OCI-LY3 (cell line): ENCODE measurements around the gene ZFAND3.

Experiments
- H2AFZ ChIP-seq: fragments of 200-600, 300-600 bp; shearing (Covaris generic); 2 replicates; pipeline ENCODE4 v1.6.0; 2014; ENCODE audit warnings: antibody characterized with exemption, low read depth, low read length
- H3K27ac ChIP-seq: fragments of 200-600, 300-600 bp; sonication (generic); 2 replicates; pipeline ENCODE4 v1.5.1; 2014; ENCODE audit warnings: mild to moderate bottlenecking, low read length, moderate library complexity, mixed read lengths
- H3K27me3 ChIP-seq: fragments of 200-600, 300-600 bp; sonication (generic); 2 replicates; pipeline ENCODE4 v1.6.1; 2014; ENCODE audit warnings: low read depth, low read length, mixed read lengths
- H3K36me3 ChIP-seq: fragments of 200-600, 300-600 bp; sonication (generic); replicated peaks from 2 replicates; pipeline ENCODE3; 2014; ENCODE audit warnings: low read depth, low read length, mixed read lengths
- H3K4me1 ChIP-seq: fragments of 300-600, 200-600 bp; sonication (generic); 2 replicates; pipeline ENCODE4 v1.6.1; 2014; ENCODE audit warnings: low read length, mixed read lengths
- H3K4me2 ChIP-seq: fragments of 200-600, 300-600 bp; sonication (generic); 2 replicates; pipeline ENCODE4 v1.6.1; 2014; ENCODE audit warnings: low read length, mixed read lengths
- H3K4me3 ChIP-seq: fragments of 300-600, 200-600 bp; sonication (generic); 2 replicates; pipeline ENCODE4 v1.5.1; 2014; ENCODE audit warnings: antibody characterized with exemption, mild to moderate bottlenecking, low read length, moderate library complexity
- H3K79me2 ChIP-seq: fragments of 300-600, 200-600 bp; shearing (Covaris generic); 2 replicates; pipeline ENCODE4 v1.6.1; 2014; ENCODE audit warnings: mild to moderate bottlenecking, low read length, mixed read lengths
- H3K9ac ChIP-seq: fragments of 300-600, 200-600 bp; shearing (Covaris generic); 2 replicates; pipeline ENCODE4 v1.6.0; 2014; ENCODE audit warnings: mild to moderate bottlenecking, low read length, moderate library complexity
- H3K9me3 ChIP-seq: fragments of 200-600, 300-600 bp; shearing (Covaris generic); 2 replicates; pipeline ENCODE4 v1.6.1; 2014; ENCODE audit warnings: low read length, mixed read lengths; ENCODE audit not compliant: insufficient read depth
- H4K20me1 ChIP-seq: fragments of 200-600, 300-600 bp; sonication (generic); 2 replicates; pipeline ENCODE4 v1.6.1; 2016; ENCODE audit warnings: low read length, mixed read lengths; ENCODE audit not compliant: insufficient read depth
- CTCF ChIP-seq: fragments of 200-600, 300-600 bp; sonication (generic); IDR thresholded peaks from 2 replicates; pipeline ENCODE4 v1.5.1; 2014; ENCODE audit warnings: antibody characterized with exemption, low read length, low read depth
- EZH2phosphoT487 ChIP-seq: fragments of 200-600 bp; shearing (Covaris generic); IDR thresholded peaks from 2 replicates; pipeline ENCODE4 v1.6.1; 2018; ENCODE audit warnings: antibody characterized with exemption, mixed run types, low read depth

ZFAND3 gene

GRCh38 chr6:38198219-38198618 lies 378.7 kb downstream of the ZFAND3 start:
- no peak overlapping the region for H3K4me3 ChIP-seq
- no peaks in the 10 kb centered on the region for H3K36me3 ChIP-seq
- no peaks in the 10 kb centered on the region for H4K20me1 ChIP-seq
- H3K4me2 ChIP-seq, result no peak overlapping the region
- H3K79me2 ChIP-seq, result no peaks in the 10 kb centered on the region
- no peak overlapping the region for H3K9ac ChIP-seq
- no peaks in the 10 kb centered on the region for H3K27me3 ChIP-seq
- TF ChIP-seq EZH2phosphoT487, result no peak
- no peak for TF ChIP-seq CTCF
- no peak overlapping the region for H2AFZ ChIP-seq
- H3K4me1 ChIP-seq, result peaks cover 10% of the 10 kb centered on the region
- no peaks in the 10 kb centered on the region for H3K9me3 ChIP-seq
- H3K27ac ChIP-seq, result no peak overlapping the region
